ENCODE measurements around the gene APOL6.

Gene APOL6

GRCh38 chr22:35717572-35717971 is 69.3 kb downstream of the APOL6 start, which contains the start of gene APOL5:
APOL5 (plus strand) TSS chr22:35717872; CDS start chr22:35717872, 0 bp downstream.
- no peak for DNase-seq

Measured in nucleus accumbens (tissue), 56 donors.